ENCODE data around the gene PRKCA. TPM values are rescaled to one million over a fixed set of nuclear protein-coding genes. Genes with fewer than 3 reads are reported as not detected.

Gene PRKCA
- total and polyA plus RNA-seq, 12 donors, result 1.6 to 27.6 (median 10.5) TPM

DNA sequence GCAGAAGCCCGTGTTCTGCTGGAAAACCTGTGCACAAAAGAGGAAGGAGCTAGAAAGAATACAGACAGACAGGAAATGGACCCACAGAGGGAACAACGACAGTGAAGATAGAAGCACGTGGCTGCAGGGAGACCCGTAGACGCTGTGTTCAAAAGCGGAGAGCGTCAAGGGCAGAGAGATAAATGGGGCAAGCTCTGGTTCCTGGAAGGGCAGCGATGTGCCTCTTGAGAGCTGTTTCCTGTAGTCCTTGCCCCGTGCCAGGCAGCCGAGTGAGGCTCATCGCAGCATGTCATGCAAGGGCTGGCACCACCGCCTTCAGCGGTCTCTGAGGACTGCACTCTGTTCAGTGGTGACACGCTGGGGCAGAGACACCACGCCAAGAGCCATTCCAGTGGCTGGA, 488.9 kb downstream of the PRKCA start:
- ATAC-seq, result peak in 6 of 8 donors; percentile 26 to 74 (median 48)
- Histone ChIP-seq H3K4me1 (peaks cover 0 to 36% (median 13%) of the 10 kb centered on the region in 9 donors), H3K27ac (peak overlapping the region in 1 of 10 donors; percentile 49), H3K4me3 (no peak overlapping the region), H3K36me3 (peaks cover 0 to 13% (median 0%) of the 10 kb centered on the region in 9 donors), H3K27me3 (no peaks in the 10 kb centered on the region), H3K9me3 (no peaks in the 10 kb centered on the region)
- DNase-seq, result no peak
- WGBS, 2 donors, result 63 to 65% methylated on average over 15 of the region's 15 CpGs
- TF ChIP-seq, protein P1, sequence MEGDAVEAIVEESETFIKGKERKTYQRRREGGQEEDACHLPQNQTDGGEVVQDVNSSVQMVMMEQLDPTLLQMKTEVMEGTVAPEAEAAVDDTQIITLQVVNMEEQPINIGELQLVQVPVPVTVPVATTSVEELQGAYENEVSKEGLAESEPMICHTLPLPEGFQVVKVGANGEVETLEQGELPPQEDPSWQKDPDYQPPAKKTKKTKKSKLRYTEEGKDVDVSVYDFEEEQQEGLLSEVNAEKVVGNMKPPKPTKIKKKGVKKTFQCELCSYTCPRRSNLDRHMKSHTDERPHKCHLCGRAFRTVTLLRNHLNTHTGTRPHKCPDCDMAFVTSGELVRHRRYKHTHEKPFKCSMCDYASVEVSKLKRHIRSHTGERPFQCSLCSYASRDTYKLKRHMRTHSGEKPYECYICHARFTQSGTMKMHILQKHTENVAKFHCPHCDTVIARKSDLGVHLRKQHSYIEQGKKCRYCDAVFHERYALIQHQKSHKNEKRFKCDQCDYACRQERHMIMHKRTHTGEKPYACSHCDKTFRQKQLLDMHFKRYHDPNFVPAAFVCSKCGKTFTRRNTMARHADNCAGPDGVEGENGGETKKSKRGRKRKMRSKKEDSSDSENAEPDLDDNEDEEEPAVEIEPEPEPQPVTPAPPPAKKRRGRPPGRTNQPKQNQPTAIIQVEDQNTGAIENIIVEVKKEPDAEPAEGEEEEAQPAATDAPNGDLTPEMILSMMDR (IDR thresholded peaks at IDR 0.05), result no peak
- intact Hi-C loops (cut with DNase I), result no loop called here

DNA sequence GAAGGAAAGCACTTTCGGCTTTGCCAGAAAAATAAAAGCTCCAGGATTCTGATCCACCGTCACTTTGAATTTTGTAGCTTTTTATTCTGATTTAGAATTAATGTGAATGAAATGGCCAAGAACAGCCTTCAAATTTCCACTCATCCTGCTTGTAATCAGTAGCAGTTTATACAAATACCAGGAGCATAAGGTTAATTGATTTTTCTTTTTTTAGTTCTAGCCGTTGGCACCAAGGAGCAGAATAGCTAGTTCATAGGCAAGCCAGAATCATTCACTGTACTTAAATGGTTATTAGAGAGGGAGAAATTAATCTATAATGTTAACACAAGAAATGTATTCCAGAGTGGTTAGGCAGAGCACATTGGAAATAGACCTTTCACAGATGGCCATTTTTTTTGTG, 491.4 kb downstream of the PRKCA start:
- Histone ChIP-seq H3K4me3 (no peak overlapping the region), H3K27me3 (no peaks in the 10 kb centered on the region), H3K27ac (no peak overlapping the region), H3K9me3 (no peaks in the 10 kb centered on the region), H3K36me3 (peaks cover 0 to 8% (median 0%) of the 10 kb centered on the region in 9 donors), H3K4me1 (peaks cover 0 to 21% (median 7%) of the 10 kb centered on the region in 9 donors)
- intact Hi-C loops (cut with DNase I), result no loop called here
- TF ChIP-seq, protein P1 (IDR thresholded peaks at IDR 0.05), result no peak
- DNase-seq (no peak), ATAC-seq (no peak)
- 89 to 94% methylated on average over 3 of the region's 3 CpGs for WGBS, 2 donors

DNA sequence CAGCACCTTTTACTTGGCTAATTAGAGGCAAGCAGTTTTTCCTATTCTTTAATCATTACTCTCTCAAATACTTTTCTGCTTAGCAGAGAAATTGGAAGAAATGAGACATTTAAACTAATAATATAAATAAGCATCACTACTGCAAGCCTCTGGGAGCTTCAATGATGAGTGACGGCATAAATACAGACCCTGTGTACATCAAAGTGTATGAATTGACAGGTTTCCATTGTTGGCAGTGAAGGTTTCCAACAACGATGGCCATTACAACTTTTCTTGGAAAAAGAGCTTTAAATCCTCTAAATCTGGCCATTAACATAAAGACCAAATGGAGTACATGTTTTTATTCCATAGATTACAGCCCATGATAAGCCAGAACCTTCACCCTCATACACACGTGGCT, 493.1 kb downstream of the PRKCA start:
- WGBS, 2 donors, result 91 to 92% methylated on average over 3 of the region's 3 CpGs
- DNase-seq, result no peak
- H3K27ac ChIP-seq, result no peak overlapping the region
- H3K9me3 ChIP-seq, result no peaks in the 10 kb centered on the region
- no peak overlapping the region for H3K4me3 ChIP-seq
- peaks cover 0 to 13% (median 0%) of the 10 kb centered on the region in 9 donors for H3K4me1 ChIP-seq
- H3K36me3 ChIP-seq, result peaks cover 0 to 8% (median 0%) of the 10 kb centered on the region in 9 donors
- intact Hi-C loops (cut with DNase I), result no loop called here
- TF ChIP-seq, protein P1 (IDR thresholded peaks at IDR 0.05), result no peak
- ATAC-seq, result no peak
- H3K27me3 ChIP-seq, result no peaks in the 10 kb centered on the region

DNA sequence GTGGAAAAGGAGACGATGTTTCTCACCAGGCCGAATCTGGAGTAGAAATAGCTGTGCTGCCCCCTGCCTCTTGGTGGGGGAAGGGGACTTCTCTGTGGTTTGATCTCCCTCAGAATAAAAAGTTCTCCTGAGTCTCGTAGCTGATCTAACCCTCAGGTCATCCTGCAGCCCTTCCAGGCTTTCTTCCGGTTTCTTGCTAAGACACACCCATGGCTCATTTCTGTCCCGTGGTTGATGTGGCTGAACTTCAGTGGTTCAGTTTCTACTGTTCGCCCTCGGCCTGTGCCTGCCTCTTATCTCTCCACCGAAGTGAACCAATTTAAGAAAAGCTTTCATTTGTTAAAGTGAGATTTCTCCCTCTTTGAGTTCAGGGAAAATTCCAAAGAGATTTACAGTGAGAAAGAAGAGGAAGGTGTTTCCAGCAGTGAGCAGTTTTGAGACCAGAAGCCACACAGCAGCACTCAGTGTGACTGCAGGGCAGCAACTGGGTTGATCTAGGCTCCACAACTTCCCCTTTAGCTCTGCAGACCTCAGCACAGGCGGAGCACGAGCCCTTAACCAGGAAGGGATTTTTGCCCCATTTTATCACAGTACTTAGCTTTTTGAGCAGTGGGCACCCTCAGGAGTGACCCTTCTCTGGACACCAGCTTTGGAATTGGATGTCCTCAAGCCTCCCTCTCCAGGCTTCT, 497.6 kb downstream of the PRKCA start:
- Histone ChIP-seq H3K4me1 (no peaks in the 10 kb centered on the region), H3K27me3 (no peaks in the 10 kb centered on the region), H3K36me3 (peaks cover 0 to 6% (median 0%) of the 10 kb centered on the region in 9 donors), H3K9me3 (no peaks in the 10 kb centered on the region), H3K27ac (peak overlapping the region in 1 of 10 donors; percentile 64), H3K4me3 (no peak overlapping the region)
- intact Hi-C loops (cut with DNase I), result no loop called here
- TF ChIP-seq, protein P1 (IDR thresholded peaks at IDR 0.05), result no peak
- DNase-seq (no peak), ATAC-seq (peak in 3 of 8 donors; percentile 39 to 53 (median 46))
- 80 to 86% methylated on average over 10 of the region's 10 CpGs for WGBS, 2 donors

Data from heart right ventricle (tissue), 16 donors.